HepG2 (cell line): ENCODE measurements around the gene CTDSP1. TPM values are rescaled to one million over a fixed set of nuclear protein-coding genes. Genes with fewer than 3 reads are reported as not detected.

Experiments
- PHF20 ChIP-seq: sonication (generic); formaldehyde crosslinking; IDR thresholded peaks from 2 replicates; pipeline ENCODE4 v1.5.0; 2020; ENCODE audit warnings: mild to moderate bottlenecking, missing genetic modification reagents
- PRMT3 ChIP-seq: sonication (generic); formaldehyde crosslinking; IDR thresholded peaks from 2 replicates; pipeline ENCODE4 v1.8.1; 2022; ENCODE audit warnings: low read depth, mild to moderate bottlenecking, moderate library complexity, missing genetic modification reagents, borderline replicate concordance
- SALL2 ChIP-seq: sonication (generic); formaldehyde crosslinking; IDR thresholded peaks from 2 replicates; pipeline ENCODE4 v1.8.1; 2023; ENCODE audit warnings: mild to moderate bottlenecking, missing genetic modification reagents, inconsistent platforms
- SMAD9 ChIP-seq: sonication (generic); formaldehyde crosslinking; IDR thresholded peaks from 2 replicates; pipeline ENCODE4 v1.5.1; 2020; ENCODE audit warnings: mild to moderate bottlenecking, missing genetic modification reagents
- SP4 ChIP-seq: sonication (generic); formaldehyde crosslinking; IDR thresholded peaks from 2 replicates; pipeline ENCODE4 v1.8.1; 2023; ENCODE audit warnings: mild to moderate bottlenecking, missing genetic modification reagents
- TBL1XR1 ChIP-seq: fragments of 150-350 bp; IDR thresholded peaks from 2 replicates; pipeline ENCODE4 v1.6.1; 2014; ENCODE audit warnings: borderline replicate concordance, low read length; ENCODE audit not compliant: partially characterized antibody
- TCF7 ChIP-seq: sonication (generic); IDR thresholded peaks from 2 replicates; pipeline ENCODE4 v1.6.1; 2016; ENCODE audit warnings: antibody characterized with exemption, low read depth
- ZBTB7B ChIP-seq: sonication (generic); formaldehyde crosslinking; IDR thresholded peaks from 2 replicates; pipeline ENCODE4 v1.4.0; 2020; ENCODE audit warnings: missing genetic modification reagents
- ZMYM3 ChIP-seq: sonication (generic); formaldehyde crosslinking; IDR thresholded peaks from 2 replicates; pipeline ENCODE4 v1.5.1; 2020; ENCODE audit warnings: mild to moderate bottlenecking, missing genetic modification reagents
- ZNF317 ChIP-seq: sonication (generic); formaldehyde crosslinking; IDR thresholded peaks from 2 replicates; pipeline ENCODE4 v1.5.0; 2020; ENCODE audit warnings: mild to moderate bottlenecking, missing genetic modification reagents
- ZNF501 ChIP-seq: sonication (generic); formaldehyde crosslinking; IDR thresholded peaks from 2 replicates; pipeline ENCODE4 v1.5.1; 2020; ENCODE audit warnings: mild to moderate bottlenecking, moderate library complexity, missing genetic modification reagents
- ZNF550 ChIP-seq: sonication (generic); formaldehyde crosslinking; IDR thresholded peaks from 2 replicates; pipeline ENCODE4 v1.4.0; 2020; ENCODE audit warnings: mild to moderate bottlenecking, missing genetic modification reagents, borderline replicate concordance
- ZNF562 ChIP-seq: sonication (generic); formaldehyde crosslinking; IDR thresholded peaks from 2 replicates; pipeline ENCODE4 v1.8.0; 2022; ENCODE audit warnings: missing genetic modification reagents, borderline replicate concordance
- ZNF616 ChIP-seq: sonication (generic); formaldehyde crosslinking; IDR thresholded peaks from 2 replicates; pipeline ENCODE4 v1.5.0; 2020; ENCODE audit warnings: low read depth, mild to moderate bottlenecking, missing genetic modification reagents
- ZNF839 ChIP-seq: sonication (generic); formaldehyde crosslinking; IDR thresholded peaks from 2 replicates; pipeline ENCODE4 v1.4.0; 2020; ENCODE audit warnings: missing genetic modification reagents, mild to moderate bottlenecking, borderline replicate concordance
- polyA plus RNA-seq, 8 experiments: library from polyadenylated mRNA; depleted of rRNA in 3 of 8; stranded (reverse) in 7 of 8; unstranded in 1 of 8; fragments of >200 nt; fragmentation: Illumina TruSeq in 4 of 8; extraction: Trizol in 4 of 8; gene quantifications; 2 replicates each; pipeline versions ENCODE4 v1.2.1 to v1.2.3, GENCODE V29; 2011 to 2016; ENCODE audit warnings: low read depth in 4 of 8, missing spikeins in 1 of 8, mixed read lengths in 1 of 8; ENCODE audit not compliant: insufficient read depth in 1 of 8
- total RNA-seq, 5 experiments: library from RNA; depleted of rRNA; stranded (reverse); fragments of >200 nt; fragmentation: Illumina TruSeq; extraction: Trizol; gene quantifications; 2 replicates each; pipeline ENCODE4 v1.2.3, GENCODE V29; 2016; ENCODE audit warnings: low read depth in 1 of 5
- TF ChIP-seq, protein P1 (sequence below): sonication (generic); formaldehyde crosslinking; IDR thresholded peaks from 2 replicates; pipeline ENCODE4 v1.5.0; 2020; ENCODE audit warnings: mild to moderate bottlenecking, missing genetic modification reagents
- TF ChIP-seq, protein P2 (sequence below): sonication (generic); formaldehyde crosslinking; IDR thresholded peaks from 2 replicates; pipeline ENCODE4 v1.9.0; 2021; ENCODE audit warnings: missing genetic modification reagents, borderline replicate concordance

The CTDSP1 gene
- total and polyA plus RNA-seq, 2 of the 13 experiments (the other 11 are each of a cell fraction or from before 2014, with no cell fraction given): 91.0 to 268 TPM

GRCh38 chr2:218386505-218387368 is 12.9 kb upstream of the CTDSP1 start (continued):
- TF ChIP-seq ZBTB7B (CRISPR knock-in tag) (0 out of 2 replicates have a peak, but pooled peaks have one; percentile 35), ZNF550 (peak; percentile 90; the same call in 1 of the 2 replicates), SALL2 (CRISPR knock-in tag) (no peak), ZMYM3 (peak; percentile 90), ZNF839 (CRISPR knock-in tag) (0 out of 2 replicates have a peak, but pooled peaks have one; percentile 46), SMAD9 (peak; percentile 91; the same call in 1 of the 2 replicates), PRMT3 (CRISPR knock-in tag) (no peak), ZNF562 (CRISPR knock-in tag) (no peak), PHF20 (CRISPR knock-in tag) (no peak), ZNF501 (CRISPR knock-in tag) (peak; percentile 77), TBL1XR1 (no peak), ZNF317 (CRISPR knock-in tag) (no peak), SP4 (CRISPR knock-in tag) (peak; percentile 16; the same call in 1 of the 2 replicates), TCF7 (0 out of 2 replicates have a peak, but pooled peaks have one; percentile 0), ZNF616 (0 out of 2 replicates have a peak, but pooled peaks have one; percentile 47)
- TF ChIP-seq, protein P1, sequence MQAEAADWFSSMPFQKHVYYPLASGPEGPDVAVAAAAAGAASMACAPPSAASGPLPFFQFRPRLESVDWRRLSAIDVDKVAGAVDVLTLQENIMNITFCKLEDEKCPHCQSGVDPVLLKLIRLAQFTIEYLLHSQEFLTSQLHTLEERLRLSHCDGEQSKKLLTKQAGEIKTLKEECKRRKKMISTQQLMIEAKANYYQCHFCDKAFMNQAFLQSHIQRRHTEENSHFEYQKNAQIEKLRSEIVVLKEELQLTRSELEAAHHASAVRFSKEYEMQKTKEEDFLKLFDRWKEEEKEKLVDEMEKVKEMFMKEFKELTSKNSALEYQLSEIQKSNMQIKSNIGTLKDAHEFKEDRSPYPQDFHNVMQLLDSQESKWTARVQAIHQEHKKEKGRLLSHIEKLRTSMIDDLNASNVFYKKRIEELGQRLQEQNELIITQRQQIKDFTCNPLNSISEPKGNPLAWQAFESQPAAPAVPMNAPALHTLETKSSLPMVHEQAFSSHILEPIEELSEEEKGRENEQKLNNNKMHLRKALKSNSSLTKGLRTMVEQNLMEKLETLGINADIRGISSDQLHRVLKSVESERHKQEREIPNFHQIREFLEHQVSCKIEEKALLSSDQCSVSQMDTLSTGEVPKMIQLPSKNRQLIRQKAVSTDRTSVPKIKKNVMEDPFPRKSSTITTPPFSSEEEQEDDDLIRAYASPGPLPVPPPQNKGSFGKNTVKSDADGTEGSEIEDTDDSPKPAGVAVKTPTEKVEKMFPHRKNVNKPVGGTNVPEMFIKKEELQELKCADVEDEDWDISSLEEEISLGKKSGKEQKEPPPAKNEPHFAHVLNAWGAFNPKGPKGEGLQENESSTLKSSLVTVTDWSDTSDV (CRISPR knock-in tag): peak; percentile 77; the same call in 1 of the 2 replicates
- TF ChIP-seq, protein P2, sequence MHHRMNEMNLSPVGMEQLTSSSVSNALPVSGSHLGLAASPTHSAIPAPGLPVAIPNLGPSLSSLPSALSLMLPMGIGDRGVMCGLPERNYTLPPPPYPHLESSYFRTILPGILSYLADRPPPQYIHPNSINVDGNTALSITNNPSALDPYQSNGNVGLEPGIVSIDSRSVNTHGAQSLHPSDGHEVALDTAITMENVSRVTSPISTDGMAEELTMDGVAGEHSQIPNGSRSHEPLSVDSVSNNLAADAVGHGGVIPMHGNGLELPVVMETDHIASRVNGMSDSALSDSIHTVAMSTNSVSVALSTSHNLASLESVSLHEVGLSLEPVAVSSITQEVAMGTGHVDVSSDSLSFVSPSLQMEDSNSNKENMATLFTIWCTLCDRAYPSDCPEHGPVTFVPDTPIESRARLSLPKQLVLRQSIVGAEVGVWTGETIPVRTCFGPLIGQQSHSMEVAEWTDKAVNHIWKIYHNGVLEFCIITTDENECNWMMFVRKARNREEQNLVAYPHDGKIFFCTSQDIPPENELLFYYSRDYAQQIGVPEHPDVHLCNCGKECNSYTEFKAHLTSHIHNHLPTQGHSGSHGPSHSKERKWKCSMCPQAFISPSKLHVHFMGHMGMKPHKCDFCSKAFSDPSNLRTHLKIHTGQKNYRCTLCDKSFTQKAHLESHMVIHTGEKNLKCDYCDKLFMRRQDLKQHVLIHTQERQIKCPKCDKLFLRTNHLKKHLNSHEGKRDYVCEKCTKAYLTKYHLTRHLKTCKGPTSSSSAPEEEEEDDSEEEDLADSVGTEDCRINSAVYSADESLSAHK (CRISPR knock-in tag): 0 out of 2 replicates have a peak, but pooled peaks have one; percentile 14
